BJ (cell line): ENCODE data around the gene CBLL2. TPM values are rescaled to one million over a fixed set of nuclear protein-coding genes. Genes with fewer than 3 reads are reported as not detected.

ENCODE experiments used
- CTCF ChIA-PET: fragments of 350-600 bp; formaldehyde crosslinking; extraction: SDS; loops from one replicate; lab custom pipeline; 2021; ENCODE audit warnings: antibody characterized with exemption, inconsistent platforms; lab: Yijun Ruan, JAX
- POLR2A ChIA-PET: fragments of 300-600 bp; sonication (Branson Sonifier 250); formaldehyde crosslinking; extraction: SDS; loops from one replicate; lab custom pipeline; 2021; ENCODE audit warnings: antibody characterized with exemption; lab: Charles Lee
- DNase-seq: peaks from one replicate; pipeline ENCODE4 v3.0.0-alpha.2; 2011; ENCODE audit warnings: low read depth
- H3K27me3 ChIP-seq: 2 replicates; pipeline ENCODE4 v1.6.0; 2011; ENCODE audit warnings: low read length; ENCODE audit not compliant: control insufficient read depth, insufficient read depth
- H3K36me3 ChIP-seq: 2 replicates; pipeline ENCODE4 v1.5.1; 2011; ENCODE audit warnings: low read length; ENCODE audit not compliant: control insufficient read depth, insufficient read depth
- H3K4me3 ChIP-seq: 2 replicates; pipeline ENCODE4 v1.5.1; 2011; ENCODE audit warnings: low read depth, mild to moderate bottlenecking, control low read depth, low read length
- polyA plus RNA-seq: library from polyadenylated mRNA; depleted of rRNA; stranded (reverse); fragments of >200 nt; gene quantifications from 2 replicates; pipeline ENCODE4 v1.2.3, GENCODE V29; 2011; rRNA removed
- TF ChIP-seq, protein P1 (sequence below): IDR thresholded peaks from 2 replicates; pipeline ENCODE4 v1.5.1; 2011; ENCODE audit warnings: low read depth, mild to moderate bottlenecking, control low read depth, inconsistent platforms, low read length, moderate library complexity; ENCODE audit not compliant: insufficient read depth

Gene CBLL2
- polyA plus RNA-seq, 1 experiment: not detected

DNA sequence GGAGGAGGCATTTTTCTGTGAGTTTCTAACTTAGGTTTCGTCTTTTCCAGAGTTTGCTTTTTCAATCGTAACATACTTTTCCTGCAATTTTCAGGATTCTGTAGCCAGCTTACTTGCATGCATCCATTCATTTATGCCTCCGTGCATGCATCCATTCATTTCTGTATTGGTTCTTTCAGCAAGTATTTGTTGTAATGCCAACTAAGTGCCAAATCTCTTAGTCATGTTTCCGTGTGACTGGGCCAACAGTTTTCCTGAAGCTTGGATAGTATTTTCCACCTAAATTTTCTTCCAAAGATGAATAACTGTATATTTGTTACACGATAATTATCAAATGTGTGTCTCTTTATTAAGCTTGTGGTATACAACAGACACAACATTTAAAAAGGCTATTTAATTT, 41.5 kb downstream of the CBLL2 start:
- ChIA-PET POLR2A (no interaction called here), CTCF (no interaction called here)
- TF ChIP-seq, protein P1, sequence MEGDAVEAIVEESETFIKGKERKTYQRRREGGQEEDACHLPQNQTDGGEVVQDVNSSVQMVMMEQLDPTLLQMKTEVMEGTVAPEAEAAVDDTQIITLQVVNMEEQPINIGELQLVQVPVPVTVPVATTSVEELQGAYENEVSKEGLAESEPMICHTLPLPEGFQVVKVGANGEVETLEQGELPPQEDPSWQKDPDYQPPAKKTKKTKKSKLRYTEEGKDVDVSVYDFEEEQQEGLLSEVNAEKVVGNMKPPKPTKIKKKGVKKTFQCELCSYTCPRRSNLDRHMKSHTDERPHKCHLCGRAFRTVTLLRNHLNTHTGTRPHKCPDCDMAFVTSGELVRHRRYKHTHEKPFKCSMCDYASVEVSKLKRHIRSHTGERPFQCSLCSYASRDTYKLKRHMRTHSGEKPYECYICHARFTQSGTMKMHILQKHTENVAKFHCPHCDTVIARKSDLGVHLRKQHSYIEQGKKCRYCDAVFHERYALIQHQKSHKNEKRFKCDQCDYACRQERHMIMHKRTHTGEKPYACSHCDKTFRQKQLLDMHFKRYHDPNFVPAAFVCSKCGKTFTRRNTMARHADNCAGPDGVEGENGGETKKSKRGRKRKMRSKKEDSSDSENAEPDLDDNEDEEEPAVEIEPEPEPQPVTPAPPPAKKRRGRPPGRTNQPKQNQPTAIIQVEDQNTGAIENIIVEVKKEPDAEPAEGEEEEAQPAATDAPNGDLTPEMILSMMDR: no peak
- no peaks in the 10 kb centered on the region for H3K36me3 ChIP-seq
- no peak overlapping the region for H3K4me3 ChIP-seq
- no peak for DNase-seq
- no peaks in the 10 kb centered on the region for H3K27me3 ChIP-seq

DNA sequence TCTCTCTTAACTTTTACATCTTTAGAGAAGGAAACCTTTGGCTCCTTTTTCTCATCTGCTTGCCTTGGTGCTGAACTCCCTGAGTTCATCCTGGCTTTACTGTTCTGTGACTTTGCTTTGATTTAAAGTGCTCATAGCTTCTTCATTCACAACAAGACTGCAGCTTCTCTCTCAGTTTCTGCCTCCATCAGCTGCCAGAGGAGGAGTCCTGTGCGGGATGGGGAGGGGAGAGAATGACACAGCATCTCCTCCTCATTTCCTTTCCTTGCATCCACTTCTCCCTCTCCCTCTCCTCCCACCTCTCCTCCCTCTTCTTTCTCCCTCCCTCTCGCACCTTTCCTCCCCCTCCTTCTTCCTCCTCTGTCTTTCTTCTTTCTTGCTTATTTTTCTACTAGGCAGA, 42.0 kb downstream of the CBLL2 start:
- DNase-seq: no peak
- Histone ChIP-seq H3K4me3 (no peak overlapping the region), H3K36me3 (no peaks in the 10 kb centered on the region), H3K27me3 (no peaks in the 10 kb centered on the region)
- ChIA-PET CTCF (no interaction called here), POLR2A (no interaction called here)
- TF ChIP-seq, protein P1: no peak

DNA sequence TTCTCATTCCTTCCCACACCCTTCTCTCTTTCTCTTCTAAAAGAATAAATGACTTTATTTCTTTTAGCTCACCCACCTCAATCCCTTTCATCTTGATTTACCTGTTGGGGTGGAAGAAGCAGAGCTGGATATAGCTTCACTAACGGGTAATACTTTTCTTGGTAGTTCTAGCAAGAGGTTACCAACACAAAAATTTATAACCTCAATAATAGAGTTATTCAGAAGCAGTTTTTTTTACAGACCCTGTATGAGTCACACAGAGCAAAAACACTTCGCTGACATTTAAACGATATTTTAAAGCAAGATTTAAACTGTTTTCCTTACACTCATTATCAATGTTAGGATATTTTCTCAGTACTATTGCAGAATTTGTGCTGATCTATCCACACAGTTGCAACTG, 42.4 kb downstream of the CBLL2 start:
- ChIA-PET CTCF (no interaction called here), POLR2A (no interaction called here)
- Histone ChIP-seq H3K4me3 (no peak overlapping the region), H3K36me3 (no peaks in the 10 kb centered on the region), H3K27me3 (no peaks in the 10 kb centered on the region)
- TF ChIP-seq, protein P1: no peak
- no peak for DNase-seq

DNA sequence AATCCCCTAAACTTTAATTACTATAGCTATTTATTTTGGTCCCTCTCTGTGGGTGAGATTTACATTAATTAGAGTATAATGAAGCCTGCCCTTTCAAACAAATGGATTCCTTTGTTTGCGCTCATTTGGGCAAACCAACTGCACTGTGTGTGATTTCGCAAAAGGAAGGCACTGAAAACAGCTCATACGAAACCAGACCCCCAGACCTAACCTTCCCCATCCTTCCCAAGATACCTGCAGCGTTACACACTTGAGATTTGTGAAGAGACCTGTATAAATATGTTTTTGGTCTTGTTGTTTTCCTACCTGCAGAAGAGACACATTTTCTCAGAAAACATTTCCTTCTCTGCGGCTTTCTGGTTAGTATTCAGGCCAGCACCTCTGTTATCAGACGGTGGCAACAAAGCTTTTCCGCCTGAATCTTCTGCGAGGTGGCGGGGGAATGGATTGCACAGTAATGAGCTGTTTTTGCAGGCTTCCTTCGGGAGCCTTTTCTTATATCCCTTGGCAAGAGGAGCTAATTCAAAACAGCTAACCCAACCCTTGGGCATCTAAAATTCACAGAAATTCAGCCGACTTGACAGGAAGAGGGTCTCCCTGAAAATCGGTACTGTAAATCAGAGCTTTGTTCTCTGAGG, 47.6 kb downstream of the CBLL2 start:
- DNase-seq: no peak
- ChIA-PET CTCF (interaction anchor here (0.9 kb wide), 1 partner anchor 21 kb away, joined by 3 read pairs; no protein-coding TSS in a partner anchor), POLR2A (interaction anchor here (0.6 kb wide), 1 partner anchor 131 kb away, joined by 3 read pairs; no protein-coding TSS in a partner anchor)
- H3K4me3 ChIP-seq: no peak overlapping the region
- no peaks in the 10 kb centered on the region for H3K27me3 ChIP-seq
- TF ChIP-seq, protein P1: no peak
- no peaks in the 10 kb centered on the region for H3K36me3 ChIP-seq

DNA sequence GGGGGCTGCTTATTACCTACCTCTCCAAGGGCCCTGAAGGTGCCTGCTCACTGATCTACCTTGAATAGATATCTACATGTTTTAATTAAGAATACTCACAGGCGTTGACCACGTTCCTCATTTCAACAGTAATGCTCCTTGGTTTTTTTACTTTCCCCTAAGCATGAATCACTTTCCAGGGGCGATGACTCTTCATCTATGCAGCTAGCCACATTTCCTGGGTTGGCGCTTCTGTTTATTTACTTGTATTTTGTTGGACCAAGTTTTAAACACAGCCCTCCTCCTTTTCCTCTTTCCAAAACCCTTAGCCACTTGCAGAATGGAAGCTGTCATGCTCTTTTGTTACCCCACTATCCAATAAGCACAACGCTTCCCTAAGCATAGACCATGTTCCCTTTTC, 50.8 kb downstream of the CBLL2 start:
- DNase-seq: no peak
- CTCF ChIA-PET: no interaction called here
- H3K36me3 ChIP-seq: no peaks in the 10 kb centered on the region
- TF ChIP-seq, protein P1: no peak
- POLR2A ChIA-PET: no interaction called here
- H3K4me3 ChIP-seq: no peak overlapping the region
- no peaks in the 10 kb centered on the region for H3K27me3 ChIP-seq

Other genes starting within 250 kb of the CBLL2 start
- gene PHEX, start 240.6 kb upstream of the CBLL2 start, polyA plus RNA-seq: 0.10 and 0.17 TPM in 2 replicates